ENCODE results near the gene STK4.
"Not testable (repeated sequence)": the region's sequence is repeated elsewhere in the genome, so short reads cannot be mapped to it uniquely, and the experiment has no call there.

STK4 gene

GRCh38 chr20:45056473-45057173 lies 90.3 kb downstream of the STK4 start:
- H3K36me3 ChIP-seq (ENCODE audit: control insufficient read depth, insufficient read depth, low read length): peaks cover 9% of the 10 kb centered on the region
- no peak overlapping the region for H3K27ac ChIP-seq (ENCODE audit: low read depth, low read length)
- no peaks in the 10 kb centered on the region for H3K4me1 ChIP-seq (ENCODE audit: control insufficient read depth, insufficient read depth, low read length)

GRCh38 chr20:45058168-45058850 lies 92.0 kb downstream of the STK4 start:
- no peaks in the 10 kb centered on the region for H3K4me1 ChIP-seq (ENCODE audit: control insufficient read depth, insufficient read depth, low read length)
- H3K36me3 ChIP-seq (ENCODE audit: control insufficient read depth, insufficient read depth, low read length): peaks cover 9% of the 10 kb centered on the region
- H3K4me3 ChIP-seq (ENCODE audit: low read length): no peak overlapping the region
- H3K27ac ChIP-seq (ENCODE audit: low read depth, low read length): no peak overlapping the region
- no peaks in the 10 kb centered on the region for H3K27me3 ChIP-seq (ENCODE audit: control insufficient read depth, insufficient read depth, low read length)
- no peak overlapping the region for H3K9ac ChIP-seq (ENCODE audit: low read length)

More at GRCh38 chr20:45056473-45057173, 90.3 kb downstream of the STK4 start:
- Histone ChIP-seq H3K27me3 (ENCODE audit: control insufficient read depth, insufficient read depth, low read length) (no peaks in the 10 kb centered on the region), H3K4me3 (ENCODE audit: low read length) (no peak overlapping the region), H3K9ac (ENCODE audit: low read length) (no peak overlapping the region)

GRCh38 chr20:45059022-45059728 lies 92.9 kb downstream of the STK4 start:
- H3K4me1 ChIP-seq (ENCODE audit: control insufficient read depth, insufficient read depth, low read length): no peaks in the 10 kb centered on the region
- peaks cover 9% of the 10 kb centered on the region for H3K36me3 ChIP-seq (ENCODE audit: control insufficient read depth, insufficient read depth, low read length)
- no peak overlapping the region for H3K4me3 ChIP-seq (ENCODE audit: low read length)
- H3K27me3 ChIP-seq (ENCODE audit: control insufficient read depth, insufficient read depth, low read length): no peaks in the 10 kb centered on the region
- no peak overlapping the region for H3K9ac ChIP-seq (ENCODE audit: low read length)
- H3K27ac ChIP-seq (ENCODE audit: low read depth, low read length): no peak overlapping the region

- Histone ChIP-seq H3K4me3 (ENCODE audit: low read length) (no peak overlapping the region), H3K36me3 (ENCODE audit: control insufficient read depth, insufficient read depth, low read length) (peaks cover 9% of the 10 kb centered on the region), H3K27ac (ENCODE audit: low read depth, low read length) (no peak overlapping the region), H3K4me1 (ENCODE audit: control insufficient read depth, insufficient read depth, low read length) (no peaks in the 10 kb centered on the region), H3K27me3 (ENCODE audit: control insufficient read depth, insufficient read depth, low read length) (no peaks in the 10 kb centered on the region), H3K9ac (ENCODE audit: low read length) (no peak overlapping the region)
These were observed 94.0 kb downstream of the STK4 start for GRCh38 chr20:45060294-45060693.

- no peak overlapping the region for H3K4me3 ChIP-seq (ENCODE audit: low read length)
- peaks cover 9% of the 10 kb centered on the region for H3K36me3 ChIP-seq (ENCODE audit: control insufficient read depth, insufficient read depth, low read length)
- H3K27me3 ChIP-seq (ENCODE audit: control insufficient read depth, insufficient read depth, low read length): no peaks in the 10 kb centered on the region
- H3K4me1 ChIP-seq (ENCODE audit: control insufficient read depth, insufficient read depth, low read length): no peaks in the 10 kb centered on the region
- H3K9ac ChIP-seq (ENCODE audit: low read length): no peak overlapping the region
- no peak overlapping the region for H3K27ac ChIP-seq (ENCODE audit: low read depth, low read length)
These were observed 94.9 kb downstream of the STK4 start for GRCh38 chr20:45061244-45061643.

GRCh38 chr20:45063107-45063506 lies 96.8 kb downstream of the STK4 start:
- H3K9ac ChIP-seq (ENCODE audit: low read length); H3K27me3 ChIP-seq (ENCODE audit: control insufficient read depth, insufficient read depth, low read length); H3K27ac ChIP-seq (ENCODE audit: low read depth, low read length); H3K4me3 ChIP-seq (ENCODE audit: low read length); H3K4me1 ChIP-seq (ENCODE audit: control insufficient read depth, insufficient read depth, low read length); H3K36me3 ChIP-seq (ENCODE audit: control insufficient read depth, insufficient read depth, low read length): not testable (repeated sequence)

GRCh38 chr20:45064812-45065211 lies 98.5 kb downstream of the STK4 start:
- no peaks in the 10 kb centered on the region for H3K27me3 ChIP-seq (ENCODE audit: control insufficient read depth, insufficient read depth, low read length)
- no peaks in the 10 kb centered on the region for H3K36me3 ChIP-seq (ENCODE audit: control insufficient read depth, insufficient read depth, low read length)
- no peak overlapping the region for H3K27ac ChIP-seq (ENCODE audit: low read depth, low read length)
- no peak overlapping the region for H3K9ac ChIP-seq (ENCODE audit: low read length)
- no peaks in the 10 kb centered on the region for H3K4me1 ChIP-seq (ENCODE audit: control insufficient read depth, insufficient read depth, low read length)
- no peak overlapping the region for H3K4me3 ChIP-seq (ENCODE audit: low read length)

- Histone ChIP-seq H3K36me3 (ENCODE audit: control insufficient read depth, insufficient read depth, low read length) (no peaks in the 10 kb centered on the region), H3K9ac (ENCODE audit: low read length) (no peak overlapping the region), H3K27ac (ENCODE audit: low read depth, low read length) (no peak overlapping the region), H3K27me3 (ENCODE audit: control insufficient read depth, insufficient read depth, low read length) (no peaks in the 10 kb centered on the region), H3K4me3 (ENCODE audit: low read length) (no peak overlapping the region), H3K4me1 (ENCODE audit: control insufficient read depth, insufficient read depth, low read length) (no peaks in the 10 kb centered on the region)
These were observed 100.1 kb downstream of the STK4 start for GRCh38 chr20:45066372-45066771.

GRCh38 chr20:45067087-45067486 lies 100.8 kb downstream of the STK4 start:
- Histone ChIP-seq H3K27ac (ENCODE audit: low read depth, low read length) (no peak overlapping the region), H3K4me1 (ENCODE audit: control insufficient read depth, insufficient read depth, low read length) (no peaks in the 10 kb centered on the region), H3K9ac (ENCODE audit: low read length) (no peak overlapping the region), H3K36me3 (ENCODE audit: control insufficient read depth, insufficient read depth, low read length) (no peaks in the 10 kb centered on the region), H3K4me3 (ENCODE audit: low read length) (no peak overlapping the region), H3K27me3 (ENCODE audit: control insufficient read depth, insufficient read depth, low read length) (no peaks in the 10 kb centered on the region)

GRCh38 chr20:45067558-45067957 lies 101.2 kb downstream of the STK4 start:
- Histone ChIP-seq H3K9ac (ENCODE audit: low read length) (no peak overlapping the region), H3K36me3 (ENCODE audit: control insufficient read depth, insufficient read depth, low read length) (no peaks in the 10 kb centered on the region), H3K4me1 (ENCODE audit: control insufficient read depth, insufficient read depth, low read length) (no peaks in the 10 kb centered on the region), H3K4me3 (ENCODE audit: low read length) (no peak overlapping the region), H3K27me3 (ENCODE audit: control insufficient read depth, insufficient read depth, low read length) (no peaks in the 10 kb centered on the region), H3K27ac (ENCODE audit: low read depth, low read length) (no peak overlapping the region)

GRCh38 chr20:45069261-45069660 lies 102.9 kb downstream of the STK4 start:
- H3K27me3 ChIP-seq (ENCODE audit: control insufficient read depth, insufficient read depth, low read length): no peaks in the 10 kb centered on the region
- no peak overlapping the region for H3K4me3 ChIP-seq (ENCODE audit: low read length)
- no peak overlapping the region for H3K27ac ChIP-seq (ENCODE audit: low read depth, low read length)
- no peaks in the 10 kb centered on the region for H3K36me3 ChIP-seq (ENCODE audit: control insufficient read depth, insufficient read depth, low read length)
- H3K9ac ChIP-seq (ENCODE audit: low read length): no peak overlapping the region
- H3K4me1 ChIP-seq (ENCODE audit: control insufficient read depth, insufficient read depth, low read length): no peaks in the 10 kb centered on the region

GRCh38 chr20:45070932-45071632 lies 104.8 kb downstream of the STK4 start:
- no peak overlapping the region for H3K9ac ChIP-seq (ENCODE audit: low read length)
- no peaks in the 10 kb centered on the region for H3K36me3 ChIP-seq (ENCODE audit: control insufficient read depth, insufficient read depth, low read length)
- H3K4me3 ChIP-seq (ENCODE audit: low read length): no peak overlapping the region
- H3K27me3 ChIP-seq (ENCODE audit: control insufficient read depth, insufficient read depth, low read length): no peaks in the 10 kb centered on the region
- H3K27ac ChIP-seq (ENCODE audit: low read depth, low read length): no peak overlapping the region
- no peaks in the 10 kb centered on the region for H3K4me1 ChIP-seq (ENCODE audit: control insufficient read depth, insufficient read depth, low read length)

Data from rectal smooth muscle tissue (tissue), 1 donor.